GM12873 (cell line): ENCODE measurements around the gene AAGAB.

Source experiments
- TF ChIP-seq, protein P1 (sequence below): IDR thresholded peaks from 2 replicates; pipeline ENCODE4 v1.5.1; 2012; ENCODE audit warnings: low read depth, mild to moderate bottlenecking, moderate library complexity, low read length, control low read depth; ENCODE audit not compliant: insufficient read depth; ENCODE audit errors: missing control alignments

AAGAB gene

DNA sequence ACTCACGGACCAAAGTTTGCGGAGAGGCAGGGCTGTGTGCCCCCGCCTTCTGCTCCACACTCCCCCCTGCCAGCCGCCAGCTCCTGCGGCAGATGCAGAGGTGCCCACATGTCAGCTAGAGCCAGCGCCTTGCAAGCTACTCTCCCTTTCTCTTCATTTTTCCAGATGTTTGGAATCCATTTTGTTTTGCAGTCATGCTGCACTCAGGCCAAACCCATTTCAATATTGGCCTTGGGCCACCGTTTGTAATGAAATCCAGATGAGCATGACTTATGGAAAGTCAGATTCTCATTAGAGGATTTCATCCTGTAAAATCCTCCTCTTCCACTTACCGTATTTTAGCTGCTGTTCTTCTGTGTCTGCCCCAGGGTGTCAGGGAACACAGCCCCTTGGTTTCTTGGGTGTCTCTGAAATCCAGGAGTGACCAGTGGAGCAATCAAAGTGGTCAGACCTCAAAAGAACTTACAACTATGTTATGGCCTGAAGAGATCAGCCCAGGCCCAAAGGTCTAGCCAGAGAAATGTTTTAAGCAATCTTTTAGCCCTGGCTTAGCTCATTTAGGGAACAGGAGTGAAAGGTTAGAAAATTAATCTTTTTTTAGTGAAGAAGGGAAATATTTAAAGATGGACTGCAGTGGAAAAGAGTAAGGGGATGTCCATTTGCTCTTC, 65.8 kb downstream of the AAGAB start:
- TF ChIP-seq, protein P1, sequence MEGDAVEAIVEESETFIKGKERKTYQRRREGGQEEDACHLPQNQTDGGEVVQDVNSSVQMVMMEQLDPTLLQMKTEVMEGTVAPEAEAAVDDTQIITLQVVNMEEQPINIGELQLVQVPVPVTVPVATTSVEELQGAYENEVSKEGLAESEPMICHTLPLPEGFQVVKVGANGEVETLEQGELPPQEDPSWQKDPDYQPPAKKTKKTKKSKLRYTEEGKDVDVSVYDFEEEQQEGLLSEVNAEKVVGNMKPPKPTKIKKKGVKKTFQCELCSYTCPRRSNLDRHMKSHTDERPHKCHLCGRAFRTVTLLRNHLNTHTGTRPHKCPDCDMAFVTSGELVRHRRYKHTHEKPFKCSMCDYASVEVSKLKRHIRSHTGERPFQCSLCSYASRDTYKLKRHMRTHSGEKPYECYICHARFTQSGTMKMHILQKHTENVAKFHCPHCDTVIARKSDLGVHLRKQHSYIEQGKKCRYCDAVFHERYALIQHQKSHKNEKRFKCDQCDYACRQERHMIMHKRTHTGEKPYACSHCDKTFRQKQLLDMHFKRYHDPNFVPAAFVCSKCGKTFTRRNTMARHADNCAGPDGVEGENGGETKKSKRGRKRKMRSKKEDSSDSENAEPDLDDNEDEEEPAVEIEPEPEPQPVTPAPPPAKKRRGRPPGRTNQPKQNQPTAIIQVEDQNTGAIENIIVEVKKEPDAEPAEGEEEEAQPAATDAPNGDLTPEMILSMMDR = no peak

DNA sequence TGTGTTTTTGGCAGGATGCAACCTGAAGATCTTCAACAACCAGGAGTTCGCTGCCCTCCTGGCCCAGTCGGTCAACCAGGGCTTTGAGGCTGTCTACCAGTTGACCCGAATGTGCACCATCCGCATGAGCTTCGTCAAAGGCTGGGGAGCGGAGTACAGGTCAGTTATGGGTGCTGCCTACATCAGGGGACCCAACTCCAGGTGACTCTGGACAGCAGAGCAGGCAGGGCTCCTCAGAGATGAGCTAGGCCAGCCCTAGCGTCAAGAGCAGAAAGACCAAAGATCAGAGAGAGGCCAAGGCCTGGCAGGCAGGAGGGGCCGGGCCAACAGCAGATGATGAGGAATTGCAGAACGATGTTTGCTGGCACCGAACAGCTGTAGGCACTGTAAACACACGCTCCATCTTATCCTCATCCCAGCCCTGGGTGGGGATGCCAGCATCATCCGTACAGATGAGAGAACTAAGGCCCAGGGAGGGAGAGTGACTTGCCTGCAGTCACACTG, 67.1 kb downstream of the AAGAB start:
- TF ChIP-seq, protein P1 = no peak

DNA sequence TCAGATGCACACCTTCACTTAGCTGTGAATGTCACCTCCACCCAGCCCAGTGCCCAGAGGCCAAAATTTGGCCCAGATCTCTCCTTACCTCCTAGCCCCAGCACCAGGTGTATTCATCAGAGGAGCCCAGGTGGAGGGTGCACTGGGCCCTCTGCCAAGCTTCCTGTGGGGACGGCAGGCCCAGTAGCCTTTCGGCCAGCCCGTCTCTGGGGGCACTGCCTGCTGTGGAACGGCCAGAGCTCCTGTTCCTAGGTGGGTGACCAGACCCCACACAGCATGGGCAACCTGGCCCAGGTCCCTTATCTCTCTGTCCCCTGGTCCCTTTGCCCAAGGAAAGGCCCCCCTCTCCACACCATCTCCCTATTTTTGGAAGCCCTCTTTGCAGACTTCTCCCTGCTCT, 67.8 kb downstream of the AAGAB start:
- TF ChIP-seq, protein P1 = no peak

DNA sequence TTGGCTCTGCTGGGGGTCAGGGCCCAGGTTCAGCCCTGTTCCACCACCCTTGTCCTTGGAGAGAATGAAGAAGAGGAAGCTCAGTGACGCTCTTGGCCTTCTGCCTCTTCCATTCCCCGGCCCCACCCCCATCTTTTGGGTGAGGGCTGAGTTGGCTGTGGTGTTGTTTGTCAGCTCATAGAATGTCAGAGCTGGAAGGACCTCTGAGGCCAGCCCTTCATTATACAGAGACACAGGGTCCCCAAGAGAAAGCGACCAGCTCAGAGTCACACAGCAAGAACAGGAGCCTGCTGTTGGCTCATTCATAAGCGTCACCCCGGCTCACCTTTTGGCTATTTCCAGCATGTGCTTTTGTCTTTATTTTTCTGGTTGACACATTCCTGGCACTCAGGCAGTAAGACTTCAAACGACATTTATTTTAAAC, 68.2 kb downstream of the AAGAB start:
- TF ChIP-seq, protein P1 = no peak

DNA sequence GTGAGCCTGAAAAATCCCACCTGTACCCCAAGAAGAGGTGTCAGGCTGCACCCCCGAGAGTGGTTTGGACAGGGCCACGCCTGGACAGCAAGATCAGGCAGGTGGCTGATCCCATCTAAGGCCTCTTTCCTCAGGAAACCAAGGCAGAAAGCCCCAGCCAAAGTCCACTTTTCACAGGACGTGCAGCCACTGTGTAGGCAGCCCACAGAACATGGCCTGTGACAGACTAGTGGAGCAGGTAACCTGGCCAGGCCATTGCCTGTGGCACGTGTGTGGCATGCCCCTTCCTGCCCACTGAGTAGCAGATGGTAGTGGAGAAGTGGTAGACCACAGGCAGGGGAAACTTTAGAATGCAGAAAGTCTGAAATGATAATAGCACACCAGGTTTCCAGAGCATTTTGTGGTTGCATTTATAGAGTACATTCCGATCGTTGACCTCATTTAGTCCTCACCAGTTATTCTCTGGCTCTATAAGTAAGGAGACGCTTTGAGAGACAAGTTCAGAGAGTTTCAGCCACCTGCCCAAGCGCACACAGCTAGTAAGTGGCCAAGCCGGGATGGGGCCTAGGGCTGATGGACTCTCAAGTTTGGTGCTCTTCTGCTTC, 68.7 kb downstream of the AAGAB start:
- TF ChIP-seq, protein P1 = no peak

DNA sequence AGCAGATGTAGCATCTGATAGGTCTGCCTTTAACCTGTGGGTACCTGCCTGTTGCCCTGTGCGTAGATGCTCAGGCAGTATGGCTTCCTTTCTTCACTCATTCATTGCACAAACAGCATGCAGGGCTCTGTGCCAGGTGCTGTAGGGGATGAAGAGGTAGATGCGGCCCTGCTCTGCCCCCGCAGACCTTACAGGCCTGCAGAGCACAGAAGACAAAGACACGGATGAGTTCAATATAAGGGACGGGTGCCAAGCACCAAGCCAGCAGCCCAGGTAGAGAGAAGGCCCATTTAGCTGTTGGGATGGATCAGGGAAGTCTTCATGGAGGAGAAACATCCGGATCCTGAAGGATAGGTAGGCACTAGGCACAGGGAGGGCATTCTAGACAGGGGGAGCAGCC, 69.4 kb downstream of the AAGAB start:
- TF ChIP-seq, protein P1 = no peak

DNA sequence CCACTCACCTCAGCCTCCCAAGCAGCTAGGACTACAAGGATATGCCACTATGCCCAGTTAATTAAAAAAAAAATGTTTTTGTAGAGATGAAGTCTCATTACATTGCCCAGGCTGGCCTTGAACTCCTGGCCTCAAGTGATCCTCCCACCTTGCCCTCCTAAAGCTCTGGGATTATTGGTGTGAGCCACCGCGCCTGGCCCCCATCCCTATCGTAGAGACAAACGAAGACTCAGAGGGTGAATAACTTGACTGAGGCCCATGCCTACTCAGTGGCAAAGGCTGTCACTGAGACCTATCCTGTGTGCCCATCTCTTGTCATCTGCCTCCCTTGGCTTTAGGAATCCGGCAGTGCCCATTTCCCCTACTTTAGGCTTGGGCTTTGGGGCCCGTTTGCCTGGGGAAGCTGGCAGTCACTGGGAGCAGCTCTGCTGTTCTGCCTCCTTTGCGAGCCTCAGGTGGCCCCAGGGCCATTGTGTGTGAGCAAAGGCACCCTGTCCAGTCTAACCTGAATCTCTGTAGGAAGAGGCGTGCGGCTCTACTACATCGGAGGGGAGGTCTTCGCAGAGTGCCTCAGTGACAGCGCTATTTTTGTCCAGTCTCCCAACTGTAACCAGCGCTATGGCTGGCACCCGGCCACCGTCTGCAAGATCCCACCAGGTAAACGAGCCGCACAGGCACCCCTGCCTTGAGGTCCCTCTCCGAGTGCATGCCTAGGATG, 70.1 kb downstream of the AAGAB start:
- TF ChIP-seq, protein P1 = no peak
